GM21515 (cell line): ENCODE measurements around the gene CTDSP2.
A peak's percentile ranks its signal among the peaks of the same experiment; 100 is the strongest.
"Not testable (repeated sequence)": the region's sequence is repeated elsewhere in the genome, so short reads cannot be mapped to it uniquely, and the experiment has no call there.

ENCODE experiments used
- ATAC-seq: cut with Tn5 transposase; IDR thresholded peaks from one replicate; pipeline ENCODE4 v1.9.1; 2021; ENCODE audit not compliant: unreplicated experiment

Gene CTDSP2

GRCh38 chr12:57846577-57847319, at the start of gene CTDSP2:
Gene CTDSP2, minus strand, starts transcription at chr12:57846729. Its CDS starts 294 bp downstream, at chr12:57846435.
- peak; percentile 41 for ATAC-seq

GRCh38 chr12:57896115-57896433, 49.5 kb upstream of the CTDSP2 start:
- no peak for ATAC-seq

- ATAC-seq = no peak
These were observed 49.0 kb upstream of the CTDSP2 start for GRCh38 chr12:57895389-57896114.

GRCh38 chr12:57894399-57895292, 48.1 kb upstream of the CTDSP2 start:
- ATAC-seq = no peak

GRCh38 chr12:57893431-57894353, 47.2 kb upstream of the CTDSP2 start:
- ATAC-seq = no peak

- ATAC-seq = no peak
These were observed 45.9 kb upstream of the CTDSP2 start for GRCh38 chr12:57892232-57892972.

GRCh38 chr12:57891542-57892228, 45.2 kb upstream of the CTDSP2 start:
- no peak for ATAC-seq

GRCh38 chr12:57890191-57891115, 43.9 kb upstream of the CTDSP2 start:
- no peak for ATAC-seq

- no peak for ATAC-seq
These were observed 43.0 kb upstream of the CTDSP2 start for GRCh38 chr12:57889500-57889989.

- no peak for ATAC-seq
These were observed 42.1 kb upstream of the CTDSP2 start for GRCh38 chr12:57888409-57889157.

- no peak for ATAC-seq
These were observed 41.3 kb upstream of the CTDSP2 start for GRCh38 chr12:57887631-57888408.

GRCh38 chr12:57886964-57887363, 40.4 kb upstream of the CTDSP2 start:
- not testable (repeated sequence) for ATAC-seq

- ATAC-seq = no peak
These were observed 40.0 kb upstream of the CTDSP2 start for GRCh38 chr12:57886542-57886941.

GRCh38 chr12:57885207-57885606, 38.7 kb upstream of the CTDSP2 start:
- no peak for ATAC-seq

GRCh38 chr12:57883700-57884099, 37.2 kb upstream of the CTDSP2 start:
- ATAC-seq = no peak

- no peak for ATAC-seq
These were observed 36.5 kb upstream of the CTDSP2 start for GRCh38 chr12:57883057-57883456.
